HG03196 (cell line): Measurements from ENCODE around the gene PPP3CB.
A peak's percentile ranks its signal among the peaks of the same experiment; 100 is the strongest.
"Not testable (repeated sequence)": the region's sequence is repeated elsewhere in the genome, so short reads cannot be mapped to it uniquely, and the experiment has no call there.

ENCODE experiments used
- ATAC-seq: cut with Tn5 transposase; IDR thresholded peaks from one replicate; pipeline ENCODE4 v1.9.1; 2021; ENCODE audit not compliant: unreplicated experiment

Gene PPP3CB

DNA sequence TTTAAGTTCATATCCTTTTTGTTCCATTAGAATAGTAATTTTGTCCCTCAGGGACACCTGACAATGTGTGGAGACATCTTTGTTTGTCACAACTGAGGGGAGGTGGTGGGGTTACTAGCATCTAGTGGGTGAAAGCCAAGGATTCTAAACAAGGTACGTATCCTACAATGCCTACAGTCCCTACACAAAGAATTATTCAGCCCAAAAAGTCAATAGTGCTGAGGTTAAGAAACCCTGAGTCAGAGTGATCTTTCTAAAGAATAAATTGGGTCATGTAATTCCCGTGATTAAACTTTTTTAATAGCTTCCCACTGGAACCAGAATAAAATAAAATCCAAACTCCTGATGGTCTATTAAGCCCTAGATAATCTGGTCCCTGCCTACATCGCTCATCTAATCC, 79.3 kb downstream of the PPP3CB start:
- no peak for ATAC-seq

- ATAC-seq = peak; percentile 23
These were observed 81.4 kb downstream of the PPP3CB start for GRCh38 chr10:73414230-73414945.

DNA sequence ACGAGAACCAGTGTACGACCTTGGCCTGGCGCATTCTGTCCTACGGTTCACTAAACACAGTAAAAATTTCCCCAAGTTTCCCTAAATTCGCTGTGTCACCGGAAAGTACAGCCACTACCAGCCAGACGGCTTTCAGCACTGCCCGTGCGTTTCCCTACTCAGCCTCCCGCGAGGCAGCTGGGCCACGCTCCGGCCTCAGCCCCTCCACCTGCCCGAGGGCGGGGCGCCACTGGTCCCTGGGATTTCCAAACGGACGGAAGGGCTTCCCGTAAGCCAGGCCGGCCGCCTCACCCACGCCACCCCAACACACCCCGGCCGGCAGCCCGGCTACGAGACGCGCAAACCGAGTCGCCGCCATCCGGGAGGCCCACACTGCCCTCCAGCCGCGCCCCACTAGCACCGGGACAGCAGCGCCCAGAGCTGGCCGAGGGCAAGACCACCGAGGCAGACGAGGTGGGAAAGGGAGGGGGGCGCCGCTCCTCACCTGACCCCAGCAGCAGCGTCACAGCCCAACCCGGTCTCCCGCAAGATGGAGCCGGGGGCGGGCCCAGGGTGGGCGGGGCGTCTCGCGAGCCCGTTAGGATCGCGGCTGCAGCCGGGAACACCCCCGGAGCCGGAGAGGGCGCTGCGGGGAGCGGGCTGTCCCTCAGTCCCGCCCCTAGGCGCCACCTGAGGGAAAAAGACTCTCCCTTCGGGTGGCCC, 82.1 kb downstream of the PPP3CB start, which contains the start of gene ANXA7:
Gene ANXA7 (minus strand): TSS at position 531 of the 702 bp plus-strand sequence. CDS start 13,202 bp downstream, outside the sequence.
- peak; percentile 88 for ATAC-seq

GRCh38 chr10:73413108-73413527, 82.7 kb downstream of the PPP3CB start:
- no peak for ATAC-seq

DNA sequence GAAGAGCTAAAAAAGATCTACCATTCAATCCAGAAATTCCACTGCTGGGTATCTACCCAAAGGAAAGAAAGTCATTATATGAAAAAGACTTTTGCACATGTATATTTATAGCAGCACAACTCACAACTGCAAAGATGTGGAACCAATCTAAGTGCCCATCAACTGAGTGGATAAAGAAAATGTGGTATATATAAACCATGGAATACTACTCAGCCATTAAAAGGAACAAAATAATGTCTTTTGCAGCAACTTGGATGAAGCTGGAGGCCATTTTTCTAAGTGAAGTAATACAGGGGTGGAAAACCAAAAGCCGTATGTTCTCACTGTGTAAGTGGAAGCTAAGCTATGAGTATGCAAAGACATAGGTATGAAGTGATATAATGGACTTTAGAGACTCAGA, 84.9 kb downstream of the PPP3CB start:
- ATAC-seq = no peak

GRCh38 chr10:73408978-73409521, 86.8 kb downstream of the PPP3CB start:
- no peak for ATAC-seq

DNA sequence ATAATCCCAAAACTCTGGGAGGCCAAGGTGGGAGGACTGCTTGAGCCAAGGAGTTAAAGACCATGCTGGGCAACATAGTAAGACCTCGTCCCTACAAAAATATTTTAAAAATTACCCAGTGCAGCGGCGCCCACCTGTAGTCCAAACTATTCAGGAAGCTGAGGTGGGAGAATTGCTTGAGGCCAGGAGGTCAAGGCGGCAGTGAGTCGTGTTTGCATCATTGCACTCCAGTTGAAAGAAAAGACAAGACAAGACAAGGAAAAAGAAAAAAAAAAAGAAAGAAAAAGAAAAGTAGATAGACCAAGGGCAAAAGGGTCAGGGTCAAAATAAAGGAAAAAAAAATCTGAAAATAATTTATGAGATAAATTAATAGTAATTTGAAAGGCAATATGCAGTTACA, 87.8 kb downstream of the PPP3CB start:
- no peak for ATAC-seq

- ATAC-seq = no peak
These were observed 88.3 kb downstream of the PPP3CB start for GRCh38 chr10:73407495-73407894.

- no peak for ATAC-seq
These were observed 89.0 kb downstream of the PPP3CB start for GRCh38 chr10:73406846-73407245.

- no peak for ATAC-seq
These were observed 90.3 kb downstream of the PPP3CB start for GRCh38 chr10:73405556-73405955.

GRCh38 chr10:73404690-73405089, 91.1 kb downstream of the PPP3CB start:
- no peak for ATAC-seq

DNA sequence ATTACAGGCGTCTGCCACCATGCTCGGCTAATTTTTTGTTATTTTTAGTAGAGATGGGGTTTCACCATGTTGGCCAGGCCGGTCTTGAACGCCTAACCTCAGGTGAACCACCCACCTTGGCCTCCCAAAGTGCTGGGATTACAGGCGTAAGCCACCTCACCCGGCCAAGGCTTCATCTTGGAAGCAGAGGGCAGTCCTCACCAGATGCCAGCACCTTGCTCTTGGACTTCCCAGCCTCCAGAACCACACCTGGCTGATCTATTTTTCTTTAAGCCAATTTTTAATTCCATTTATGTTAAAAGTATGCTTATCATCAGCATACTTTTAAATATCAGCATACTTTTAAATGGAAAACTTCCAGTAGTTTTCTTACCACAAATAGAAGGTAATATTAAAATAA, 94.2 kb downstream of the PPP3CB start:
- ATAC-seq = no peak

DNA sequence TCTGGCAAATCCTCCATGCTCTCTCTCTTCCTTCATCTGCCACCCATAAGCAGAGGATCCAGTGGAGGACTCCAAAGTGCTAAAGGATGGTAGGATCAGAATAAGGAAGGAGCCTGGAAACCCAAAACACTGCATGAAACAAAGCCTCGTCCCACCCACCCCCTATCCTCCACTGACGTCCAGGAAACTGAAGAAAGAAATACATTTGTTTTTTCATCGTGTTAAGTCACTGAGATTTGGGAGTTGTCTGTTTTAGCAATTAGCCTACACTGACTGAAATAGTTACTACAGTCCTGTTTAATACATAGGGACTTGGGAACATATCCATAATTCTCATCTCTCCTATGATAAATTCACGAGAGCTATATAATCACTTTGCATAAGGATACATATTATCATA, 96.8 kb downstream of the PPP3CB start:
- no peak for ATAC-seq

DNA sequence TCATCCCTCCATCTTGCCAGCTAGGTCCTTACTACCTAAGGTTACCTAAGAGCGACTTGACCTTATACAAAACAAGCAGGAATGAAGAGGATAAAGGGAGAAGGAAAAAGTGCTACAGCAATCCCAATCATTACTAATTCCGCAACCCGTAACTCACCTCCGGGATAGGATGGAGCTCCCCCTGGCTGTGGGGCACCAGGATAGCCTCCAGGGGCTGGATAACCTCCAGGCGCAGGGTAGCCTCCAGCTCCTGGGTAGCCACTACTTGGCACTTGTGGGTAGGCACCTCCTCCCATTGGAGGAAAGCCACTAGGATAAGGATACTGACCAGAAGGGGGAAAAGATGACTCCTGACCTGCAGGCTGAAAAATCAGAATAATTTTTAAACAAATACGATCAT, 97.8 kb downstream of the PPP3CB start:
- no peak for ATAC-seq

- not testable (repeated sequence) for ATAC-seq
These were observed 101.5 kb downstream of the PPP3CB start for GRCh38 chr10:73394325-73394724.

DNA sequence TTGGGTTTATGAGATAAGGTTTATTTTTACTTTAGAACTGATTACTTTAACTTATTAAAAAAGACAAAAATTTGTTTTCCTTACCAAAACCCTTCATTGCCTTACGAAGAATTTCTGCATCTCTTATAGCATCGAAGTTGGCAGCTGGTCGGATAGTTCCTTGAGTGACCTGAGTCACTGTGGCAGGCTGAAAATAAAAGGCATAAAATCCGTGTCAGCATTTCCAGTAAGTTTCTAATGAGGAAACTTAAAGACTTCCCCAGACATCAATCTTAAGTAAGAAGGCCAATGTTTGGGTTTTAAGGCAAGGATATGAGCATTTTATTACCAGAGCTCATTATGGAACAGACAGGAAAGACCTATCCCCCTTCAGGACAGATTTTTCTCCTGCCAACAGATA, 107.6 kb downstream of the PPP3CB start:
- ATAC-seq = no peak

DNA sequence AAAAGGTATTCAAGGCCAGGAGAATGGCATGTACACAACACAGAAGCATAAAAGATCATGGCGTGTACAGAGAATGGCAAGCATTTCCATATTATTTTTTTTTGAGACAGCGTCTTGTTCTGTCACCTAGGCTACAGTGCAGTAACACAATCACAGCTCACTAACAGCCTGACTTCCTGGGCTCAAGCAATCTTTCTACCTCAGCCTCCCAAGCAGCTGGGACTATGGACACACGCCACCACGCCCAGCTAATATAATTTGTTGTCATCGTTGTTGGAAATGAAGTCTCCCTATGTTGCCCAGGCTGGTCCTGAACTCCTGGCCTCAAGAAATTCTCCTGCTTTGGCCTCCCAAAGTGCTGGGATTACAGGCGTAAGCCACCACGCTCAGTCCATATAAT, 109.2 kb downstream of the PPP3CB start:
- ATAC-seq = no peak
